Measurements from ENCODE around the gene PLTP.
"Not testable (repeated sequence)": the region's sequence is repeated elsewhere in the genome, so short reads cannot be mapped to it uniquely, and the experiment has no call there.

Gene PLTP, protein sequence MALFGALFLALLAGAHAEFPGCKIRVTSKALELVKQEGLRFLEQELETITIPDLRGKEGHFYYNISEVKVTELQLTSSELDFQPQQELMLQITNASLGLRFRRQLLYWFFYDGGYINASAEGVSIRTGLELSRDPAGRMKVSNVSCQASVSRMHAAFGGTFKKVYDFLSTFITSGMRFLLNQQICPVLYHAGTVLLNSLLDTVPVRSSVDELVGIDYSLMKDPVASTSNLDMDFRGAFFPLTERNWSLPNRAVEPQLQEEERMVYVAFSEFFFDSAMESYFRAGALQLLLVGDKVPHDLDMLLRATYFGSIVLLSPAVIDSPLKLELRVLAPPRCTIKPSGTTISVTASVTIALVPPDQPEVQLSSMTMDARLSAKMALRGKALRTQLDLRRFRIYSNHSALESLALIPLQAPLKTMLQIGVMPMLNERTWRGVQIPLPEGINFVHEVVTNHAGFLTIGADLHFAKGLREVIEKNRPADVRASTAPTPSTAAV

DNA sequence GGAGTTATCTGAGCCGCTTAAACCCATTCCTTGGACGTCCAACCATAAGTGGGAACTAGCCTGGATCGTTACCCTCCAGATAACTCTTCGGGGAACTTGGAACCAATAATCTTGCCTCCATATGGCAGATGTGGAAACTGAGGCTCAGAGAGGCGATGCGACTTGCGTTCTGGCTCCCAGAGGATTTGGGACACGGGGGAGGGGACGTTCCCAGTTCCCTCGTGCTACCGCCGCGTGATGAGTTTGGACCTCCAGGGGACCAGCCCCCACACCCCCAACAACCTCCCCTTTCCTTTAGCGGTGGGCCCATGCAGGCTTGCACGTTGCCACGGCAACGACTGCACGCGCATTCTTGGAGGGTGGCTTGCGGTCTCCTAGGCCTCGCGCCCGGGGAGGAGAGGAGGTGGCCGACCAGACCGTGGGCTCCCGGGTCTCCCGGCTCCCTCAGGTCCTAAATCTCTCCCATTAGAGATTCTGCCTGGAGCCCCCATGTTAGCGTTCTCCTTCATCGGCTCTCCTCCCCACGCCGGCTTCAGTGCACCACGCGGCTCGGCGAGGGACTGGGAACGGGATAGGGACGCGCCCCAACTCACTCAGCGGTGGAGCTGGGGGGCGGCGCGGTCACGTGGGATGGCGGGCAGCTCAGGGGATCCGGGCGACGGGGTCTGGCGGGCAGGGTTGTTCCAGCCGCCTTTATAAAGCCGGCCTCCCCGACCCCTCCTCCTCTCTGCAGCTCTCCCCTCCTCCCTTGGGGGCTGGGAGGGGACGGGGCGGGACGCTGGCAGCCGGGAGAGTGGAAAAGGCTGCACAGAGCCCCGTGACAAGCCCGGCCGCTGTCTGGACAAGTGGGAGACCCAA is at the start of gene PLTP:
PLTP (minus strand) TSS at position 670 of the 858 bp plus-strand sequence. CDS start 703 bp downstream, outside the sequence.
- no peaks in the 10 kb centered on the region for H3K36me3 Mint-ChIP-seq
- no peak within 1 kb of the TSS for H3K27ac Mint-ChIP-seq
- peak within 1 kb of the TSS; percentile 85 for H3K4me3 Mint-ChIP-seq
- peaks cover 17% of the 10 kb centered on the region for H3K4me1 Mint-ChIP-seq
- H3K27me3 Mint-ChIP-seq: peaks cover 12% of the 10 kb centered on the region
- no peaks in the 10 kb centered on the region for H3K9me3 Mint-ChIP-seq

DNA sequence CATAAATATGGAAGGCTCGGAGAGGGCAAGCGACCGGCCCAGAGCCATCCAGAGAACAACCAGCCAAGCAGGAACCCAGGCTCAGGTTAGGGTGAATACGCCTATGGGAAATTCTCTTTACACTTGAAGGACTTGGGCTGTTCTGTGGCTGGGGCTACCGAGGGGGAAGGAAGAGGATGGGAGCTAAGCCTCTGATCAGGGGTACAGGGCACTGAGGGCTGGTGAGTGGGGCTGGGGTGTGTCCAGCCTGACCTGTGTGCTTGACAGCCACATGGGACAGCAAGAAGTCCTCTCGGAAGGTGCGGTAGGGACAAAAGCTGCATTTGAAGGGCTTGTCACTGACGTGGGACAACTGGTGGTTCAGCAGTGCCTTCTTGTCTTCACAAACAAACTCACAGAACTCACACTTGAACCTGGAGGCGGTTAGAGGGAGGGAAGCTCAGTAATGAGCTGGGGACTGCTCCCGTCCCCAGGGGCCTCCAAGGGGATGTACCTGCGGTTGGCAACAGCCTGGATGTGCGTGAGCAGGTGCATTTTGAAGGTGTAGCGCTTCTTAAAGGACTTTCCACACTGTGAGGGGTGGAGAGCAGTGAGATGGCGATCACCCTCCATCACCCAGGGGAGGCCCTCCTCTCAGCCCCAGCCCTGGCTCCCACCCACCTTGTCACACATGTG is 48.1 kb upstream of the PLTP start:
- H3K27ac Mint-ChIP-seq: no peak overlapping the region
- H3K4me3 Mint-ChIP-seq: no peak overlapping the region
- no peaks in the 10 kb centered on the region for H3K4me1 Mint-ChIP-seq
- H3K9me3 Mint-ChIP-seq: no peaks in the 10 kb centered on the region
- peaks cover 18% of the 10 kb centered on the region for H3K36me3 Mint-ChIP-seq
- H3K27me3 Mint-ChIP-seq: no peaks in the 10 kb centered on the region

DNA sequence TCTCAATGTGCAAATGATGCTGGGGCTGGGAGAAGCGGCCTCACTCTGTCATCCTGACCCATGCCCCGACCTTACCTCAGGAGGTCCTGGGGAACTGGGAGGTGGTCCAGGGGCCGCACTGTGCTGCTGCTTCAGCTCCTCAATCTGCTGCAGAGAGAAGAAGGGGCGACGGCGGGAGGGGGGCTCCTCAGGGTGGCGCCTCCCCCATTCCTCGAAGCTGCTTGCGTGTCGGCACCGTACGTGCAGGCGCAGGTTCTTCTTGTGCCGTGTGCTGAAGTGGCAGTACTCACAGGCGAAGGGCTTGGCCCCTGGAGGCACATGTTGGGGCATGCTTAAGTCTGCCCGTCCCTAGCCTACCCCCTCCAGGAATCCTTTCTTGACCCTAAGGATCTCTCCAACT is 47.2 kb upstream of the PLTP start:
- Mint-ChIP-seq H3K4me3 (no peak overlapping the region), H3K4me1 (no peaks in the 10 kb centered on the region), H3K27ac (no peak overlapping the region), H3K36me3 (peaks cover 17% of the 10 kb centered on the region), H3K27me3 (no peaks in the 10 kb centered on the region), H3K9me3 (no peaks in the 10 kb centered on the region)

DNA sequence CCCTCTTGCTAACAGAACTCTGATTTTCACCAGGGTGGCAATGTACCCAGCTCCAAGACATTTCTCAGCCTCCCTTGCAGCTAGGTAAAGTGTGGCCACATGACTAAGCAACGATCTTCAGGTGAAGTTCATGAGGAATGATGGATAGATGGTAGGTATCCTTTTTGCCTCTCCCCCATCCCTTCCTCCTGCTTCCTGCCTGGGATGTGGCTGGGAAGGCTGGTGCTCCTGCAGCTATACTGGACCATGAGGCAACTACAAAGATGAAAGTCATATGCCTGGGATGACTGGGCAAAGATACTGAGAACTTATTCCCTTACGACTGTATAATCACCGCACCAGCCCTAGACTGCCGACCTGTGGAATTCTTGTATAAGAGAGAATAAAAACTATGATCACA is 46.6 kb upstream of the PLTP start:
- H3K4me3 Mint-ChIP-seq: no peak overlapping the region
- no peaks in the 10 kb centered on the region for H3K9me3 Mint-ChIP-seq
- H3K36me3 Mint-ChIP-seq: peaks cover 18% of the 10 kb centered on the region
- no peaks in the 10 kb centered on the region for H3K27me3 Mint-ChIP-seq
- H3K4me1 Mint-ChIP-seq: no peaks in the 10 kb centered on the region
- peak overlapping the region; percentile 47 for H3K27ac Mint-ChIP-seq

DNA sequence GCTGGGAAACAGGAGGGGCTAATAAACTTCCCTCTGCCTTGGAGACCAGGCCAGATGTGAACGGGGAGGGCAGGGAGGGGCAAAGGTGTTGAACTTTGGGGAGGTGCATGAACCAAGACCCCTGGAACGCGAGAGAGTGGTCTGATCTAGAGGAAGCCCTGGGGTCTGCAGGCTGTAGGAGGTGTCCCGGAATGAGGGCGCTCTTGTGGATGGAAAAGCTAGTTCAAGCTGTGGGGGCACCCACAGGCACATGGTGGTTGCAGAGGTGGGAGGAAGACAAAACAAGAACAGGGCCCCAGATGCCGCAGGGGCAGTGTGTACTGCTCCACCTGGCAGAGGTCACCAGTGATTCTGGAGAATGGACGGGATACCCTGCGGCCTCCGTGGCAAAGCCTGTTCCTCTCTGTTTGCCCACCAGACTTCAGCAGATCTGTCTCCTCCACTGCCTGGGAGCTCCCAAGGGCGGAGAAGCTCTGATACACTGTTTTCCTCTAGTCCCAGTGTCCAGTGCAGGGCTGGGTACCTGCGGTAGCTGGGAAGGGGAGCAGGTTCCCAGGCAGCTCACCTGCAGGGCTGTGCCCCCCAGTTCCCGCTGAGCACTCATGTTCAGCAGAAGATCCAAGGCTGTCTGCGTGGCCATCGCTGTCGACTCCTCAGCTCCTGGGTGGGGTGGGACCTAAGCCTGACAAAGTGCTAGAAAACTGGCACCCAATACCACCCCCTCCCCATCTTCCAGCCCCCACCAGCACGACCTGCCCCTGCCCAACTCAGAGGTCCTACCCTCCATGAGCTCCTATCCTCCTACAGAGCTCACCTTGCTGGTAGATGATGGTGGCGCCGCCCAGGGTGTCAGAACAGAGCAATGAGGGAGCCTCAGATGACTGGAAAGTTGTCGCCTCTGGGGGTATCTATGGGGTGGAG is 45.3 kb upstream of the PLTP start:
- Mint-ChIP-seq H3K27ac (no peak overlapping the region), H3K4me1 (no peaks in the 10 kb centered on the region), H3K36me3 (peaks cover 13% of the 10 kb centered on the region)

DNA sequence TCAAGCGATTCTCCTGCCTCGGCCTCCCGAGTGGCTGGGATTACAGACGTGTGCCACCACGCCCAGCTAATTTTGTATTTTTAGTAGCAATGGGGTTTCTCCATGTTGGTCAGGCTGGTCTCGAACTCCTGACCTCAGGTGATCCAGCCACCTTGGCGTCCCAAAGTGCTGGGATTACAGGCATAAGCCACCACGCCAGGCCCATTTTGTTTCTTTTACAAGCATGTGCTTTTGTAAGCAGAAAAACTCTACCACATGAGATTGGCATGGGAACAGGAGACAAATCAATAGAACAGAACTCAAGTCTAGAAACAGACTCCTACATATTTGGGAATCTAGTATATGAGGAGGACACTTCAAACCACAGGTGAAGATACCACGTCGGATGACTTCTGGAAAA is 44.4 kb upstream of the PLTP start:
- H3K27ac Mint-ChIP-seq, H3K4me1 Mint-ChIP-seq, H3K4me3 Mint-ChIP-seq, H3K9me3 Mint-ChIP-seq, H3K27me3 Mint-ChIP-seq: not testable (repeated sequence)
- H3K36me3 Mint-ChIP-seq: peaks cover 15% of the 10 kb centered on the region

More for the DNA sequence above, 45.3 kb upstream of the PLTP start:
- Mint-ChIP-seq H3K9me3 (no peaks in the 10 kb centered on the region), H3K4me3 (no peak overlapping the region), H3K27me3 (no peaks in the 10 kb centered on the region)

DNA sequence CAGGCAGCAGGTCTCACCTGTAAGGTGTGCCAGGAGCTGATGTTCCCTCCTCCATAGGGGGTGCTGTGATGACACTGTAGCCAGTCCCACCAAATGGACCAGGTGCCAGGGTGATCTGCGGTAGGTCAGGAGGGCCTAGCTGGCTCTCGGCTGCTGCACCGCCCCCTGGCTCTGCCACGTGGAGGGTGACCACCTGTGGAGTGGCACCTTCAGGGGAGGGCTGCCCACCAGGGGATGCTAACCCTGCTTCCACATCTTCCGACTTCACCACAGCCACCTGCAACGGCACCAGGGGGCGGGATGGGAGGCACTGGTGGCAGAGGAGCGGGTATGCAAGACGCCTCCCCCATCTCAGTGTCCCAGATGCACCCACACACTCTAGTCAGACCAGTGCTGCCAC is 41.7 kb upstream of the PLTP start:
- Mint-ChIP-seq H3K4me3 (no peak overlapping the region), H3K27me3 (no peaks in the 10 kb centered on the region)

DNA sequence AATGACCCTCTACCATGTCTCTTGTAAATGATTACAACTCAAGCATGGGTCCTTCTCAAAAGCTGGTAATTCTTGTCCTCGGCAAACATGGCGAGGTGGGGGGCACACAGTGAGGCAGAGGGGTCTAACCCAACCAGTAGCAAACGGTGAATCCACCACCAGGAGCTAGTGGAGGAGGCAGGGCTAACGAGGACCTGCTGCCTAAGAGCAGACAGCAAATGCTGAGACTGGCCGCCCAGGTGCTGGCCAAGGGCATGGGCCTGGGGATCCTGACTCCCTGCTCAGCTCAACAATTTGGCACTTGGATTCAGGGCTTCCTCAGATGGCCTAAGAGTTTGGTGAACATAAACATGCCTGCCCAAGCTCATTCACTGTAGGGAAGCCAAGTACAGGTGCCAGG is 40.9 kb upstream of the PLTP start:
- Mint-ChIP-seq H3K27me3 (no peaks in the 10 kb centered on the region), H3K4me3 (no peak overlapping the region), H3K27ac (no peak overlapping the region), H3K9me3 (no peaks in the 10 kb centered on the region), H3K36me3 (peaks cover 5% of the 10 kb centered on the region), H3K4me1 (peaks cover 3% of the 10 kb centered on the region)

More for the DNA sequence above, 41.7 kb upstream of the PLTP start:
- Mint-ChIP-seq H3K4me1 (peaks cover 3% of the 10 kb centered on the region), H3K9me3 (no peaks in the 10 kb centered on the region), H3K36me3 (peaks cover 9% of the 10 kb centered on the region), H3K27ac (no peak overlapping the region)

DNA sequence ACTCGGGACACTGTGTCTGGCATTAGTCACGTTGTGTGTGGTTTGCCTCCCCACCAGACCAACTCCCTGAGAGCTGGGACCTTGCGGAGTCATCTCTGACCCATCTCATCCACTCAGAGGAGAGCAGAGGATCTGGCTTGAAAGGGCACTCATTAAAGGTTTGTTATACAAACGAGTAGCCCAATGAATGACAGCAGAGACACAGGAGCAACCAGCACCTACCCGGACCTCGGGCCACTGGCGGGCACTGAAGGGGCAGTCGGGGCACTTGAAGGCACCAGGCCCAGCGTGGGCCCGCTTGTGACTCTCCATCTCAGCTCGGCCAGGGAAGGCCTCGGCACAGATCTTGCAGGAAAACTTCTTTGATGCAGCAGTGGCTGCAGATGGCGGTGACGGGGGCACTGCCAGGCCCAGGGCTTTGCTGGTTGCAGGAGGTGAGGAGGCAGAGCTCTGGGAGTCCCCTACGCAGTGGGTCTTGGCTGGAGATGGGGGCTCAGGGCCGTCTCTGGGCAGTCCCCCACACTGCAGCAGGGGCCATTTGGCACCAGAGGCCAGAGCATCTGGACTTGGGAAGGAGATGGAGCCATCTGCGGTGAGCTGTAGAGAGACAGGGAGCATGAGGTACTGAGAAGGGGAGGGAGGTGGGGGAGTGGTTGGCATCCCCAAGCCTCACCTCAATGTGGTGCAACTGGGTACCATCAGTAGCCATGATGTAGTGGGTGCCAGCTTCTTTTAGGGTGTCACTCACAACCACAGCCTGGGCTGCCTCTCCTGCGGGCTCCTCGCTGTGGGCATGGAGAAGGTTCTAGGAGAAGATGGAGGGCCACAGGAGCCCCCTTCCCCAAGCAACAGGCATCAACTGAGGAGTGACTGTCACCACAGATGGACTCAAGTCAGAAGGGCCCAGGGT is 40.2 kb upstream of the PLTP start:
- Mint-ChIP-seq H3K4me1 (peaks cover 3% of the 10 kb centered on the region), H3K9me3 (no peaks in the 10 kb centered on the region), H3K4me3 (no peak overlapping the region), H3K27ac (peak overlapping the region; percentile 59), H3K27me3 (no peaks in the 10 kb centered on the region), H3K36me3 (peaks cover 5% of the 10 kb centered on the region)

DNA sequence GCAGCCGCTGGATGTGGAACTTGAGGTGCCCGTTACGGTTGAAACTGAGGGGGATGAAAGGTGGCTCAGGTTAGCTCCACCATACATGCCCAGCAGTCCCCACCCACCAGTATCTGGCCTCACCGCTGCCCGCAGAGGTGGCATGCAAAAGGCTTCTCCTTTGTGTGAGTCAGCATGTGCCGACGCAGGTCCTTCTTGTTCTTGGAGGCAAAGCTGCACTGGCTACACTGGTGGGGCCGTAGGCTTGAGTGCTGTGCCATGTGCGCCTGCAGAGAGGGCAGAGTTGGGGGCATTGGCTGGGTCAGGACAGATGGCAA is 38.3 kb upstream of the PLTP start:
- Mint-ChIP-seq H3K4me3 (no peak overlapping the region), H3K36me3 (peaks cover 5% of the 10 kb centered on the region), H3K27ac (no peak overlapping the region), H3K27me3 (no peaks in the 10 kb centered on the region), H3K4me1 (peaks cover 10% of the 10 kb centered on the region), H3K9me3 (no peaks in the 10 kb centered on the region)

DNA sequence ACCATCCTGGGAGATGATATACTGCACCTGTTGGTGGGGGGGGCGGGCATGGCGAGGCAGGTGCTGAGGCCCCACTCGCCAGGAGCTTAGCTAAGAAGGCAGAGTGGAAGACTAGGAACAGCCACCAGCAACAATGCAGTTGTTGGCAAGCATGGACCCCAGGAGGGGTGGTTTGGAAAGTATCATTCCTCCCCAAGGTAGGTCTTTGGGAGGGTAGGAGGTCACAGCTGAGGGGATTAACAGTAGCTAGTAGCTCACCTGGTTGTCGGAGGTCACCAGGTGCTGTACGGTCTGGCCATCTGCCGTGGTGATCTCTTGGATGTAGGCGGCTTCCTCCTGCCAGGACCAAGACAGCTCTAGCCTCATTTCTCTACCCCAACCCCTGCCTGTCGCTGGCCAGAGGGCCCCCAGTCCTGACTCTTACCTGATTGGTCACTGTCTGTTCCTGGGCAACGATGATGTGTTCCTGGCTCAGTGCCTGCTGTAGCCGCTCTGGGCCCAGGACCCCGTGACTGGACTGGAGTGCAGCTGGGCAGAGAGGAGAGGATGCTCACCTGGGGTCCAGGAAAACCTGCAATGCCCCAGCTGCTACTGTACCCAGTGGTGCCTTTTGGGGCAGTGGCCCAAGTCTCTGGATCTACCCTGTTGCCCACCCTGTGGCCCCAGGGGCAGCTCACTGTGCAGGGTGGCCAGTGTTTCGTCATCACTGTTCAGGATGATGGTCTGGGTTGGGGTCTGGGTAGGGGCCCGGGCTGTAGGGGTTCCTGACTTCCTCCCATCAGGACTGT is 37.8 kb upstream of the PLTP start:
- Mint-ChIP-seq H3K27me3 (no peaks in the 10 kb centered on the region), H3K4me1 (peaks cover 10% of the 10 kb centered on the region), H3K9me3 (no peaks in the 10 kb centered on the region), H3K36me3 (peaks cover 5% of the 10 kb centered on the region), H3K4me3 (no peak overlapping the region), H3K27ac (no peak overlapping the region)

DNA sequence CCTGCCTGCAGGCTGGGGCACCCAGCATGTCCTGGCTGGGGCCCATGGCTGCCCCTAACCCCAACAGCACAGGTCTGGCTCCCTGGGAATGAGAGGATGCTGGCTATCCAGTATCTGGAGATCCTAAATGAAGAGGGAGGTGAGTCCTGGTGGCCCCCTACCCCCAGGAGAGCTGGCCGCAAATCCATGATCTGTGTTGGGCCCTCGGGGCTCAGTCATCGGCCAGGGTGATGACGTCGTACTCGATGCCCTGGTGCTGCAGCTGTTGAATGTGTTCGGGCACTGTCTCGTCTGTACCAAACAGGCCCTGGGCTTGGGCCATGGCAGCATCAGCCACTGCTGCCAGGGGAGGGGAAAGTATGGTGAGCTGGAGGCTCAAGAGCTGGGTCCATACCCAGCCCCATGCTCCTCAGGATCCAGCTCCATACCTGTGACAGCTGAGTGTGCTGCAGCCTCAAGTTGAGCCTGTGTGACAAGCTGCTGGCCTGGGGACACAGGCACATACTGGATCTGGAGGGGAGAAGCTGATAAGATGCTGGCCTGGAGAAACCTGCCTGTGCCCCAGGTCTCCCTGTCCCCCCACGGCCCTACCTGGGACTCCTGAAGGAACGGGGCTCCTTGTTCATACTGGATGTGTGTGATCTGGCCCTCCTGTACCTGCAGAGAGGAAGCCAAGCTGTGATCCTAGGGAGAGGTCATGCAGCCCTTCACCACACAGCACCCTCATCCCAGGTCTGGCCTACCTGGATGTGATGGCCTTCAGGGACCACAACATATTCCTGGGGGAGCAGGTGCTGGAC is 37.0 kb upstream of the PLTP start:
- Mint-ChIP-seq H3K27me3 (no peaks in the 10 kb centered on the region), H3K4me1 (peaks cover 17% of the 10 kb centered on the region), H3K36me3 (peaks cover 9% of the 10 kb centered on the region), H3K9me3 (no peaks in the 10 kb centered on the region), H3K27ac (no peak overlapping the region), H3K4me3 (no peak overlapping the region)

DNA sequence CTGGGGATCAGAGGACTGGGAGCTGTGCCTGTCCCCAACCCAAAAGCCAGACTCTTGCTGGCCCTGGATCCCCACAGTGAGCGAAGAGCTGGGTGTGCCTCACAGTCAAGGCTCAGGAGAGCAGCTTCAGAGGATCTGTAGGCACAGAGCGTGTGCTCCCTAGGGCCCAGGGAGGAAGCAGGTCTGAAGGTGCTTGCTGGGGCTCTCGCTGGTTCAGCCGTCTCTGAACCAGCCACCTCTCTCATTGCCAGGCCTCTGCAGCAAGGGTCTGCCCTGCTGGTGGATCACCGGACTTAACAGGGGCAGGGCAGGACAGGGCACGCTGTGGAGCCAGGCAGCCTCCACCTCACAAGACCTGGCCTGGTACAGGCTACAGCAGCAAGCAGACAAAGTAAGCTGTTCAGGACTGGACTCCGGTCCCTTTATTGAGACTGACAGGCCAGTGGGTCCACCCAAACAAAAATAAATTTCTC is 36.3 kb upstream of the PLTP start:
- Mint-ChIP-seq H3K27ac (peak overlapping the region; percentile 41), H3K27me3 (no peaks in the 10 kb centered on the region), H3K36me3 (peaks cover 8% of the 10 kb centered on the region), H3K9me3 (no peaks in the 10 kb centered on the region), H3K4me3 (no peak overlapping the region), H3K4me1 (peaks cover 19% of the 10 kb centered on the region)
